Neural cell (in vitro differentiated cells): ENCODE measurements around the gene C1orf35. TPM values are rescaled to one million over a fixed set of nuclear protein-coding genes. Genes with fewer than 3 reads are reported as not detected.

Experiments
- H2AFZ ChIP-seq: fragments of 200-600, 300-800 bp; sonication (generic), shearing (Covaris generic); 2 replicates; pipeline ENCODE4 v1.6.0; 2014; ENCODE audit warnings: low read depth, mild to moderate bottlenecking, antibody characterized with exemption, low read length, moderate library complexity
- H3F3A ChIP-seq: fragments of 200-600 bp; shearing (Covaris generic); 2 replicates; pipeline ENCODE4 v1.6.1; 2016; ENCODE audit warnings: mild to moderate bottlenecking, moderate library complexity, mixed read lengths, antibody characterized with exemption, low read length; ENCODE audit not compliant: insufficient read depth, poor library complexity, severe bottlenecking
- H3K27ac ChIP-seq: fragments of 200-600, 300-800 bp; sonication (generic), shearing (Covaris generic); 2 replicates; pipeline ENCODE4 v1.5.1; 2014; ENCODE audit warnings: mild to moderate bottlenecking, low read length, moderate library complexity
- H3K27me3 ChIP-seq: fragments of 300-800, 200-600 bp; sonication (generic), shearing (Covaris generic); 2 replicates; pipeline ENCODE4 v1.6.0; 2014; ENCODE audit warnings: mild to moderate bottlenecking, low read depth, low read length, moderate library complexity; ENCODE audit not compliant: insufficient read depth
- H3K36me3 ChIP-seq: fragments of 300-800, 200-600 bp; sonication (generic), shearing (Covaris generic); 2 replicates; pipeline ENCODE4 v1.5.1; 2014; ENCODE audit warnings: mild to moderate bottlenecking, antibody characterized with exemption, low read length, moderate library complexity; ENCODE audit not compliant: insufficient read depth
- H3K4me2 ChIP-seq: fragments of 300-800, 200-600 bp; sonication (generic), shearing (Covaris generic); 2 replicates; pipeline ENCODE4 v1.6.0; 2014; ENCODE audit warnings: mild to moderate bottlenecking, low read length
- H3K4me3 ChIP-seq: fragments of 300-800, 200-600 bp; sonication (generic), shearing (Covaris generic); 2 replicates; pipeline ENCODE4 v1.5.1; 2014; ENCODE audit warnings: mild to moderate bottlenecking, low read length, moderate library complexity
- H3K79me2 ChIP-seq: fragments of 200-600 bp; shearing (Covaris generic); replicated peaks from 2 replicates; pipeline ENCODE4 v1.6.0; 2014; ENCODE audit warnings: mild to moderate bottlenecking, low read length, moderate library complexity; ENCODE audit not compliant: insufficient read depth
- H3K9ac ChIP-seq: fragments of 300-800, 200-600 bp; sonication (generic), shearing (Covaris generic); 2 replicates; pipeline ENCODE4 v1.6.1; 2016; ENCODE audit warnings: mild to moderate bottlenecking, low read length, mixed read lengths
- H3K9me2 ChIP-seq: fragments of 200-600 bp; shearing (Covaris generic); 2 replicates; pipeline ENCODE4 v1.6.1; 2016; ENCODE audit warnings: mild to moderate bottlenecking, low read length, mixed read lengths; ENCODE audit not compliant: insufficient read depth
- H3K9me3 ChIP-seq: fragments of 200-600, 300-800 bp; sonication (generic), shearing (Covaris generic); 2 replicates; pipeline ENCODE4 v1.6.1; 2016; ENCODE audit warnings: mild to moderate bottlenecking, mixed run types, low read length, moderate library complexity, mixed read lengths
- H4K20me1 ChIP-seq: fragments of 200-600 bp; shearing (Covaris generic); 2 replicates; pipeline ENCODE4 v1.6.1; 2016; ENCODE audit warnings: mild to moderate bottlenecking, mixed run types; ENCODE audit not compliant: insufficient read depth
- CTCF ChIP-seq: fragments of 450-650 bp; IDR thresholded peaks from 2 replicates; pipeline ENCODE4 v1.5.1; 2014; ENCODE audit warnings: antibody characterized with exemption, mild to moderate bottlenecking, moderate library complexity; ENCODE audit not compliant: poor library complexity, severe bottlenecking
- EP300 ChIP-seq: fragments of 450-650 bp; conservative IDR thresholded peaks from 2 replicates; pipeline ENCODE4 v1.6.1; 2014; ENCODE audit warnings: antibody characterized with exemption, mild to moderate bottlenecking, moderate library complexity; ENCODE audit not compliant: poor library complexity, severe bottlenecking
- EZH2 ChIP-seq: fragments of 200-600, 300-800 bp; shearing (Covaris generic), sonication (generic); IDR thresholded peaks from 2 replicates; pipeline ENCODE4 v1.6.1; 2014; ENCODE audit warnings: antibody characterized with exemption, low read length, borderline replicate concordance, mild to moderate bottlenecking; ENCODE audit not compliant: insufficient read depth, poor library complexity, severe bottlenecking
- MXI1 ChIP-seq: fragments of 450-650 bp; conservative IDR thresholded peaks from 2 replicates; pipeline ENCODE4 v1.6.1; 2014; ENCODE audit warnings: antibody characterized with exemption, mild to moderate bottlenecking; ENCODE audit not compliant: poor library complexity, severe bottlenecking
- POLR2AphosphoS5 ChIP-seq: IDR thresholded peaks from 2 replicates; pipeline ENCODE4 v1.6.1; 2012
- RAD21 ChIP-seq: fragments of 450-650 bp; conservative IDR thresholded peaks from 2 replicates; pipeline ENCODE4 v1.6.1; 2014; ENCODE audit warnings: antibody characterized with exemption, mild to moderate bottlenecking, moderate library complexity
- REST ChIP-seq: IDR thresholded peaks from 2 replicates; pipeline ENCODE4 v1.6.1; 2012; ENCODE audit warnings: borderline replicate concordance
- SMC3 ChIP-seq: fragments of 450-650 bp; conservative IDR thresholded peaks from 2 replicates; pipeline ENCODE4 v1.6.1; 2014; ENCODE audit warnings: antibody characterized with exemption, mild to moderate bottlenecking, moderate library complexity; ENCODE audit not compliant: poor library complexity
- TAF1 ChIP-seq: IDR thresholded peaks from 2 replicates; pipeline ENCODE4 v1.6.1; 2012; ENCODE audit warnings: low read depth
- polyA plus RNA-seq: library from polyadenylated mRNA; depleted of rRNA; stranded (reverse); fragments of >200 nt; gene quantifications from 2 replicates; pipeline ENCODE4 v1.2.3, GENCODE V29; 2014

C1orf35 gene
- polyA plus RNA-seq, 1 donor from 2014 or later = 32.8 TPM

- H3K9me2 ChIP-seq = no peaks in the 10 kb centered on the region
- no peak overlapping the region for H3K9ac ChIP-seq
- no peak overlapping the region for H3K4me3 ChIP-seq
- no peaks in the 10 kb centered on the region for H3F3A ChIP-seq
- H3K9me3 ChIP-seq = no peaks in the 10 kb centered on the region
- H3K27me3 ChIP-seq = peaks cover 3% of the 10 kb centered on the region
- no peaks in the 10 kb centered on the region for H3K36me3 ChIP-seq
- H2AFZ ChIP-seq = no peak overlapping the region
- no peaks in the 10 kb centered on the region for H4K20me1 ChIP-seq
- no peak overlapping the region for H3K27ac ChIP-seq
- TF ChIP-seq EP300 (no peak), CTCF (no peak), TAF1 (no peak), EZH2 (no peak), MXI1 (no peak), SMC3 (no peak), REST (no peak), RAD21 (no peak), POLR2AphosphoS5 (no peak)
- H3K4me2 ChIP-seq = no peak overlapping the region
- no peaks in the 10 kb centered on the region for H3K79me2 ChIP-seq
Measured at GRCh38 chr1:228076796-228077430, 26.2 kb downstream of the C1orf35 start.

- H3K9me2 ChIP-seq = no peaks in the 10 kb centered on the region
- no peak overlapping the region for H3K4me3 ChIP-seq
- H2AFZ ChIP-seq = no peak overlapping the region
- no peak overlapping the region for H3K4me2 ChIP-seq
- no peak overlapping the region for H3K27ac ChIP-seq
- no peak overlapping the region for H3K9ac ChIP-seq
- no peaks in the 10 kb centered on the region for H3K9me3 ChIP-seq
- peaks cover 12% of the 10 kb centered on the region for H3K27me3 ChIP-seq
- H3F3A ChIP-seq = no peaks in the 10 kb centered on the region
- no peaks in the 10 kb centered on the region for H3K79me2 ChIP-seq
- no peaks in the 10 kb centered on the region for H4K20me1 ChIP-seq
- TF ChIP-seq MXI1 (no peak), SMC3 (no peak), EP300 (no peak)
- H3K36me3 ChIP-seq = no peaks in the 10 kb centered on the region
Measured at GRCh38 chr1:228075801-228076271, 27.3 kb downstream of the C1orf35 start.
